HL-60 (cell line): ENCODE results near the gene MAP1A.

Experiments used
- CTCF ChIP-seq: IDR thresholded peaks from one replicate; pipeline ENCODE4 v1.5.1; 2011; ENCODE audit warnings: low read length, control low read depth, inconsistent platforms; ENCODE audit not compliant: insufficient read depth
- REST ChIP-seq: IDR thresholded peaks from 2 replicates; pipeline ENCODE4 v1.6.1; 2012; ENCODE audit warnings: low read depth; ENCODE audit not compliant: insufficient replicate concordance

GRCh38 chr15:43518197-43518761 lies 871 bp downstream of the MAP1A start:
- TF ChIP-seq REST, result no peak
- no peak for TF ChIP-seq CTCF
